Measurements from ENCODE around the gene TSPAN8.
"Not testable (repeated sequence)": the region's sequence is repeated elsewhere in the genome, so short reads cannot be mapped to it uniquely, and the experiment has no call there.

Gene TSPAN8

DNA sequence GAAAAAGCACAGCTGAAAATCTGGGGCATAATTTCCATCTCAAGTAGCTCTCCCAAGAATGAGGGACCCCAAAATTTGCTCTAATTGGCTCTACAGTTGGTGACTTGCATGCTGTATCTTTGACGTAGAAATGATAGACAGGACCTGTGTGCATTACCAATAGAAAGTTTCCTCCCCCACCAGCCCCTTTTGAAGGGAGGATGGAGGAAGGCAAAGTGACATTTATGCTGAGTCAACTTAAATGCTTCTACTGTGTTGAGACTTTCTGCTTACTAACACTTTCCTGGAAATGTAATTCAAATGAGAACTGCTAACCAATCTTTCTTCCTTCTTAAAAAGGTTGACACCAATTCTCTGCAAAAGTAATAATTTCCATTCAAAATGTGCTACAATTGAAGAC, 31.9 kb downstream of the TSPAN8 start:
- DNase-seq (ENCODE audit: low read depth) = no peak

- DNase-seq (ENCODE audit: low read depth) = no peak
Measured at GRCh38 chr12:71125515-71125914, 32.3 kb downstream of the TSPAN8 start.

- no peak for DNase-seq (ENCODE audit: low read depth)
Measured at GRCh38 chr12:71124835-71125460, 32.9 kb downstream of the TSPAN8 start.

- not testable (repeated sequence) for DNase-seq (ENCODE audit: low read depth)
Measured at GRCh38 chr12:71113148-71113547, 44.7 kb downstream of the TSPAN8 start.

- DNase-seq (ENCODE audit: low read depth) = no peak
Measured at GRCh38 chr12:71109834-71110233, 48.0 kb downstream of the TSPAN8 start.

GRCh38 chr12:71108355-71108754, 49.4 kb downstream of the TSPAN8 start:
- DNase-seq (ENCODE audit: low read depth) = no peak

DNA sequence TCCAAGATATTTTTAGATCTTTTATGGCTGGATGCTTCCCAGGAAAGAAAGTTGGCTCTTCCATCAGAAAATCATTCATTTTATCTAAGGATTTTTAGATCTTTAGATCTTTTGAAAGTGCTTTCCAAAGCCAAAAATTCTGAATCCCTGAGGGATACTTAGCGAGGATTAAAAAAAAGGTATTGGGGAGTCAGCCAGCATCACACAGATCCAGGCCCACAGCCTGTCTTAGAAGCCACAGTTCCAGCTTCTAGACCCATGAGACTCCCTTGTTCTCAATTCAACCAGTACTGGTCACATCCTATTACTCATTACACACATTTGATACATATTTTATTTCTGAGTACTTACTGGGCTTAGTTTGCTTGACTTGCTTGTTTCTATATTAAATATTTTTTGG, 49.9 kb downstream of the TSPAN8 start:
- DNase-seq (ENCODE audit: low read depth) = no peak

DNA sequence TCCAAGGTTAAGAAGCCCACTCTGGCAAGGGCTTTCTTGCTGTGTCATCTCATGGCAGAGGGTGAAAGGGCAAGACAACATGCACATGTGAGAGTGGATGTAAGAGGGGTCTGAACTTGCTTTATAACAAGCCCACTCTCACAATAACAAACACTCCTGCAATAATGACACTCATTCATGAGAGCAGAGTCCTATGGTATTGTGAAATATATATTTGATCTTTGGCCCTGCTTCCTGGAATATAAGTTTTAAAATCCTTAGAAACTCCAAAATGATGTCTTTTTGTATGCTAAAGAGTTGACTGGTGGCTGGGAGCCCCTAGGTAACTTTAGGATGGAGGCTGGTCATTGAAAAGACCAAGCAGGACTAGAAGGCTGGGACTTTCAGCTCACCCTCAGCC, 51.8 kb downstream of the TSPAN8 start:
- no peak for DNase-seq (ENCODE audit: low read depth)

DNA sequence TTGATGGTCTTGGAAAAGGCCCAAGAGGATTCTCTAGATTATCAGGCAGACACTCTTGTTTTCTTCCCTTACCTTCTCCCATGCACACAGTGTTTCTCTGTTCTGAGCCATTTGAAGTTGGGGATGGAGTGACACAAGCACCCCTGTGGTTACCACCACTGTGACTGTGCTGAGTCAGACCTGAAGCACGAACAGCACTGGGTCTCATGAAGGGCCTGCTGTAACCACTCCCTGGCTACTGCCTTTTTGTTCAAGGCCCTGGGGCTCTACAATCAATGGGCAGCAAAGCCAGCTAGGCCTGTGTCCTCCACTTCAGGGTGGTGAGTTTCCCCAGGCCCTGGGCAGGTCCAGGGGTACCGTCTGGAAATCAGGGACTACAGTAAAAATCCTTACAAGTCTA, 65.5 kb downstream of the TSPAN8 start:
- no peak for DNase-seq (ENCODE audit: low read depth)

DNA sequence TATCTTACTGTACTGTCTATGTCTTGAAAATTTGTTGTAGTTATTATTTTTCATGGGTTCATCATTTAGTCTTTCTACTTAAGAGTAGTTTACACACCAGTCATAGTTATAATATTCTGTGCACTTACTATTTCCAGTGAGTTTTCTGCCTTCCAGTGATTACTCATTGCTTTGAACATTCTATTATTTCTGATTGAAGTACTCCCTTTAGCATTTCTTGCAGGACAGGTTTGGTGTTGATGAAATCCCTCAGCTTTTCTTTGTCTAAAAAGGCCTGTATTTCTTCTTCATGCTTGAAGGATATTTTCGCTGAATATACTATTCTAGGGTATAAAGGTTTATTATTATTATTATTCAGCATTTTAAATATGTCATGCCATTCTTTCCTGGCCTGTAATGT, 66.8 kb downstream of the TSPAN8 start:
- no peak for DNase-seq (ENCODE audit: low read depth)

DNA sequence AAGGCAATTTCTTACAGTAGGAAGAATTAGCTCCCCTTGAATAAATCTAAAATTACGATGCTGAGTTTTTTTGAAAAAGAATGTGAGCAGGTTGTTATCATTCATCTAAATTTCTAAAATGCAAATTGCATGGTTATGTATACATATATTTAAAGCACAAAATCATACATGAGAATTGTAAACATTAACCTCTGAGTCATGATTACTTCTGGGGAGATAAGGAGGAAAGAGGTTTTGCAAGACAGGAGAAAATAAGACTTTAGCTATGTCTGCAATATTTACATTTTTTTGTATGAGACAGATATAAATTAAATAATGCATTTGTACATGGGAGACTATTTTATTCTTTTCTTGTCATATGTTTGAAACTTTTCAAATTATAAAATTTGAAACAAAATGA, 72.2 kb downstream of the TSPAN8 start:
- no peak for DNase-seq (ENCODE audit: low read depth)

GRCh38 chr12:71075743-71076142, 82.1 kb downstream of the TSPAN8 start:
- no peak for DNase-seq (ENCODE audit: low read depth)

Data from activated T-cell treated with anti-CD3 and anti-CD28 coated beads for 48 hours (primary cell).